Inferior parietal cortex (tissue), 1 donor: ENCODE results near the gene ZC3H18.
"Not testable (repeated sequence)": the region's sequence is repeated elsewhere in the genome, so short reads cannot be mapped to it uniquely, and the experiment has no call there.

ENCODE experiments used
- DNase-seq: peaks from one replicate; pipeline ENCODE4 v3.0.0-alpha.2; 2016; ENCODE audit errors: extremely low spot score

The ZC3H18 gene

DNA sequence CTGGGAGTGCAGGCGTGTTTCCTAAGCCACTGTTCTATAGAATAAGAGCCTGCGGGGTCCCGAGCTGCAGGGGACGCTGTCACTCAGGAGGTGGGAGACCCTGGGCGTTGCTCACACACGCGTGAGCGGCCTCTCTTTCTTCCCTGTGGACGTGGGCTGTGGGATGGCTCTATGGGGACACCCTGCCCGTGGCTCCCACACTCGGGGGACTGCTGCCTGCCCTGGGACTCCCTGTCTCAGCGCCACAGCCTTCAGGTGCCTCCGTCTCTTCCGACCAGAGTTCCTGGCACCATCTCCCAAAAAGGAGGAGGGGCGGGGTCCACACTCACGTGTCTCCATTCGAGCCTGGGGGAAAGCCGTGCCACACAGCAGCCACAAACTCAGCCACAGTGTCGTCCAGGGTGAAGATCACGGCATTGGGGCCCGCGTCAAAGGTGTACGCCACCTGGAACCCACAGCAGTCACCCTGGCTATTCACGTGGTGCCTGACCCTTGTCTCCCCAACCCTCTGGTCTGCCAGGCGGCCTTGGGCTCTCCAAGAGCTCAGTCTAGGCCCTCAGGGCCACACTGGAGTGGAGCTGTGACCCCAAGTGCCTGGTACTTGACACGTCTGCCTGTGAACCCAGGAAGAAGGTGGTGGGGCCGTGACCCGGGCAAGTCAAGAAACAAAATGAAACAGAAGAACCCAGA, 84.3 kb downstream of the ZC3H18 start:
- no peak for DNase-seq

DNA sequence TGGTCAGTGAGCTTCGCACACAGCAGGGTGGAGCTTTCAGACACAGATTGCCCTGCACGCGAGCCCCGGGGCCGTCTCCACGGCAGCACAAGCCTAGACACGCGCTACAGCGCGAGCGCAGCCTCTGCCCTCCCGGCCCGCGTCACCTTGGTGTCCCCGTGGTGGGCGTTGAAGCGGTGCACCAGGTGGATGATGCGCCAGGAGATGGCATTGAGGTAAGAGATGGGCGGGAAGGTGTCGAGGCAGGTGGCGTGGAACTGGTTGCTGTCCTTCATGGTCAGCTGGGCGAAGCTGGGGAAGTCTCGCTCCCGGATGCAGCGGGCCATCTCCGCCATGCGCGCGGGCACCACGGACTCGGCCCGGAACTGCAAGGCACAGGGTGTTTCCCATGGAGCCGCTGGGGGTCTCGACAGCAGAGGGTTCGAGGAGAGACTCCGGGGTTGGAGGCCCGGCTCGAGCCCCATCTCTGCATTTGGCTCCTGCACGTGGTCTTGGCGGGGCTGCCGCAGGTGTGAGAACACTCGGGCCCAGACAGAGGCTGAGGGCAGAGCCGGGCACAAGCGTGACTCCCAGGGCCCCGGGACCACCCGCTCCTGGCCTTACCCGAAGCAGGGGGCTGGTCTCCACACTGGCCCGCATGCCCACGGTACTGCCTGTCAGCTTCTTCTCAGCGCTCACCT, 85.0 kb downstream of the ZC3H18 start:
- no peak for DNase-seq

DNA sequence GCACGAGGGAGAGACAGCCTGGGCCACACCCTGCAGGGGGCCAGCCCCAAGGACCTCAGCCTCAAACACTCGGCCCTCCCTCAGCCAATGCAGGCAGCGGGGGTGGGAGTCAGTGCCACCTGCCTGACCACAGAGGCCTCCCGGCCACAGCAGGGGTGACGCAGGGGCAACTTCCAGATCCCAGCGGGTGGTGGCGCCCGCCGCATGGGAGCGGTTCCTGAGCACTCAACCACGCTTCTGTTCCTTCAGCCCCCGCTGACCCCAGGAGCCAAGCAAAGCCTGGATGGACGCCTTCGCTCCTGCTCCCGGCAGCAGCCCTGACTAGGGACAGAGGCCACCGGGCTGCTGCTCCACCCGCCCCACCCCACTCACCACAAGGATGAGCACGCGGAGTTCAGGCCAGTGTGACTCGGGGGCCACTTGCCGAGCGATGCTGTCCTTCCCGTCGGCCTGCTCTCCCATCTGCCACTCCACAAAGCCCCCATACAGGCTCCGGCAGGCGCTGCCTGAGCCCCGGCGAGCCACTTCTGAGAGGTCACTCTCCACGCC, 85.6 kb downstream of the ZC3H18 start:
- no peak for DNase-seq

DNA sequence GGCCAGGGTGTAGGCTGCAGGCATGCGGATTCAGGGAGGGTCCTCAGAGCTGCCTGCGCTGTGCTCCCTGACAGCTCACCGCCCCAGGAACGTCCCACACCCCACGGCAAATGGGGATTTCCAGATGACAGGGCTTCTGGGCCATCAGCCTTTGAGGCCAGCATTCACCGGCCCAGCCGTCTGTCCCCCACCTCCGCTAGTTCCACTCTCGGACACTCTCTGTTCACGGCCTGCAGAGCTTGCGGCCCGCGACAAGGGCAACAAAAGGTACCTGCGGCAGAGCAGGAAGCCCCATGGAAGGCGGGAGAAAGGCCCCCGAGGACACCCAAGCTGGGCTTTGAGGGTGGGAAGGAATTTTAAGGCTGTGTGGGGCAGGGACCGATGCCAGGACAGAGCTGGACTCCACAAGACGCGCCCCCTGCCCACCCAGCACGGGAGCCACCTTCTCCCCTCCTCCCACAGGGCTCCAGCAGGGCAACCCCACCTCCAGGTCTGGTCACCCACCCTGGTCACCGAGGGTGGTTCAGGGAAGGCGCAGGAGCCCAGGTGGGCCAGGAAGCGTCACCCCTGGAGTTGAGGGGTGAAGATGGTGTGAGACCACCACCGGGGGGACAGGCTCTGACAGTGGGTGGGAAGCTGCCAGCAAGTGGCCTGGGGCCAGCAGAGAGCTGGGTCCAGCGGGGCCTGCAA, 86.2 kb downstream of the ZC3H18 start:
- no peak for DNase-seq

DNA sequence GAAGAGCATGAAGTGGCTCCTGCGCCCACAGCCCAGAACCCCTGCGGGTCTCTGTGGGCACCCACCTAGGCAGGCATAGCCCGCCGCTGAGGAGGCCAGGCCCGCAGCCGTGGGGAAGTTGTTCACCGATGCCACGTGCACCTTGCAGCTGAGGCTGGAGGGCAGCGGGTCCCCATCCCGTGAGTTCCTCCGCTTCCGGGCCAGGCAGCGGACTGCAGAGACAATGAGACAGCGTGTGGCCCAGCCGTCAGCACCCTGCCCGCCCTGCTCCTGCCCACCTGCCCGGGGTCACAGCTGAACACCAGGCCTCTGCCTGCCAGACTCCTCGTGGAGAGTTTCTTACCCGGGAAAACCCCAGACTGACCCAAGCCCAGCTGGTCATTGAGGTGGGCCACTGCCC, 87.2 kb downstream of the ZC3H18 start:
- no peak for DNase-seq

DNA sequence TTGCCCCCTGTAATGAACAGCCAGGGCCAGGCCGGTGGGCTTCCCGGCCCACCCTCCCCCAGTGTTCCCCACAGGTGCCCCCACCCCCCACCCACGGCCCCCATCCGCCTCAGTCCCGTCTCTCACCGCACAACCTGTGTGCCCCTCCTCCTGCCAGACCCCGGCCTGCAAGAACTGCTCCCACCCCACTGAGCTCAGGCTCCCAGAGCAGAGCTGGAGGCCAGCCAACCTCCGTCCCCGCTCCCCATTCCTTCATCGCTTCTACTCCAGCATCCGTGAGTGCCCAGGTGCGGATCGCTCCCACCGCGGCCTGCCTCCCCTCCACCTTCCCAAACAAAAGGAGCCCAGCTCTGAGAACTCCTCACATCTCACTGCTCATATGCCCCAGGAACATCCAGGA, 88.5 kb downstream of the ZC3H18 start:
- DNase-seq = no peak

DNA sequence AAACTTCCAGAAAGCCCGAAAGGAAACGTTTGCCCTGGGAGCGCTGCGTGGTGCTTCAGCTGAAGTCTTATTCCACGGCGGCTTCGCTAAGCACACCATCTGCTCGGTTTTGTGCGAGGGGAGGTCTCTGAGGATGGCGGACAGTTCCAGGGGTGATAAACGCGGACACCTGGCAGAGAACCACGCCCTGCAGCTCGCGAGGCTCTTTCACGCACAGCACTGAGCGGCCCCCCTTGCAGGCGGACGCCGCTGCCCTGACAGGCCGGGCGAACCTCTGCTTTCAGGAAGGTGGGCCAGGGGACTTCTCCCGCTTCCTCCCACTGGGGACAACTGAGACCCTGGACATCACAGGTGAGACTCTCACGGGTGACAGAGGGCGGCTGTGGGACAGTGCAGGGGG, 89.0 kb downstream of the ZC3H18 start:
- no peak for DNase-seq

DNA sequence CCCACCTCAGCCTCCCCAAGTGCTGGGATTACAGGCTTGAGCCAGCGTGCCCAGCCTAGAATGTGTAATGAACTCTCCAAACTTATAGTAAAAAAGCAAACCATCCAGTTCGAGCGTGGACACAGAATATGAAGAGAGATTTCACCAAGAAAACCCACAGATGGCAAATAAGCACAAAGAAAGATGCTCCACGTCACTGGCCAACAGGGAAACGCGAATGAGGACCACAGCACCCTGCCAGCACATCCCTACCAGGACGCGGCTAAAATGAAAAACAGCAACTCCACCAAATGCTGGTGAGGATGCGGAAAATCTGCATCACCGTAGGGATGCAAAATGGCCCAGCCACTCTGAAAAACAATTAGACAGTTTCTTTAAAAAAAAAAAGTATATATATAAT, 91.3 kb downstream of the ZC3H18 start:
- DNase-seq = no peak

DNA sequence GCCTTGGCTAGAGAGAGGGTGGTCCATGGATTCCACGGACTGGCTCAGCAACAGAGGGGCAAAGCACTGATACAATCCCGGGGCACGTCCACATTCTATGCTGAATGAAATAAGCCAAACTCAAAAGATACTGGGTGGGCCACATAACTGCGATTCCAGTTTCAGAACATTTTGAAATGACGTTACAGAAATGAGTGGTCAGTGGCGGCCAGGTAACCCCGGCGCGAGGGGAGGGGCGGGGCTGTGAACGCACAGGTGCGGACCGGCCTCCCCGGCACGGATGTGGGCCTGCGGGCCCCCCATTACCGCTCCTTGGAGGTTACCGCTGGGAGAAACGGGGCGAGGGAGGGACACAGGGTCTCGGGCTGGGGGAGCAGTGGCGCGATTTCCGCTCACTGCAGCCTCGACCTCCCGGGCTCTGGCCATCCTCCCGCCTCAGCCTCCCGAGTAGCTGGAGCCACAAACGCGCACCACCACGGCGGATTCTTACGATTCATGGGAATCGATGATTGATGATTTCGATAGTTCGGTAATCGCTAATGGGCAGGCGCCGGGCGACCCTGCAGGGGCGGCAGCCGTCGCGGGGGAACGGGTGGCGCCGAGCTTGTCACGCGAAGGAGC, 92.1 kb downstream of the ZC3H18 start:
- no peak for DNase-seq

DNA sequence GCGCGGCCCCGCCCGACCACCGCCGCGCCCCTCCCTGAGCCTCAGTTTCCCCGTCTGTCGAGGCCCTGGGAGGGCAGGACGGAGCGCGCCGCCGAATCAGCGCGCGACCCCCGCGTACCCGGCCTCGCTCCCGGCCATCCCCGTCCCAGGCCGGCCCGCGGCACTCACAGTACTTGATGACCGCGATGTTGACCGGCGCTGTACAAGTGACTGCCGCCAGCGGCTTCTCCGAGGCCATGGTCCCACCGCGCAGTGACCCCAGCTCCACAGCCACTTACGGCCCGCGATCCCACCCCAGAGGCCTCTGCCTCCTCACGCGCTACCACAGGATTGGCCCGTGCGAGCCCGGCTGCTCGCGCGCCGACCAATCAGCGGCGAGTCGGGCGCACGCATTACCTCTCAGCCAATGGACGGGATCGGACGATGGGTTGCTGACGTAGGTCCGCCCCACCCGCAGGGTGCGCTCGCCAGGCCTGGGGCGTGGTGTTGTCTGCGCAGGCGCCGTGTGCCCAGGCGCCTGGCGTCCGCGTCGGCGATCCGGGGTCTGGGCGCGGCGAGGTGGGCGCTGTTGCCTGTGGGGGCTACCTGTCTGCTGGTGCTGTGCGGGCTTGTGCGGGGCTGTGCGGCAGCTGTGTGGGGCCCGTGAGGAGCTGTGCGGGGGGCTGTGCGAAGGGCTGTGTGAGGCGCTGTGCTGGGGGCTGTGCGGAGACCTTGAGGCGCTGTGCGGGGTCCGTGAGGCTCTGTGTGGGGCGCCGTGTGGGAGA, 92.8 kb downstream of the ZC3H18 start, which contains the start of gene MVD:
MVD (minus strand) TSS at position 249 of the 764 bp plus-strand sequence; CDS start at position 238, 11 bp downstream.
- peak; percentile 98 for DNase-seq

DNA sequence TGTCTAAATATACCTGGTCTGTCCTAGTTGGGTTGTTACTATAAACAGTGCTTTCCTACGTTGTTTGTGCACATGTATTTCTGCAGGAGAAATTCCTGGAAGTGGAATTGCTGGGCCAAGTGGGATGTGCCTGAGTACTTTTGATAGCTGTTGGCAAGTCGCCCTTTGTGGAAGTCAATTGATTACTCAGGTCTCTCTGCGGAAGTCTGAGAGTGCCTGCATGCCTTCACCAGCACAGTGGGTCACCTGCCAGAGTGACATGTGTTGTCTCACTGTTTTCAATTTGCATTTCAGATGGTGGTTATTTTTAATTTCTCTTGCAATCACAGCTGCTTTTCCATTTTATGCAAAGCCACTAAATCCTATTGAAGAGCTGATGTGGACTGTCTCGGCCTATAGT, 94.9 kb downstream of the ZC3H18 start:
- no peak for DNase-seq

DNA sequence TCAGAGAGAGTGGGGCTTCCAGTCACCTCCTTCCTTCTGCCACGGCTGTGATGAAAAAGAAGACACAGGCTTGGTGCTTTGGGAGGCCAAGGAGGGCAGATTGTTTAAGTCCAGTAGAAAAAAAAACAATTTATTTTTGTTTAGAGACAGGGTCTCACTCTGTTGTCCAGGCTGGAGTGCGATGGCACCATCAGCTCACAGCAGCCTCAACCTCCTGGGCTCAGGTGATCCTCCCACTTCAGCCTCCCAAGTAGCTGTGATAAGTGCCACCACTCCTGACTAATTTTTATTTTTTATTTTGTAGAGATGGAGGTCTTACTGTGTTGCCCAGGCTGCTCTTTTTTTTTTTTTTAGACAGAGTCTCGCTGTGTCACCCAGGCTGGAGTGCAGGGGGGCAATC, 95.4 kb downstream of the ZC3H18 start:
- no peak for DNase-seq

DNA sequence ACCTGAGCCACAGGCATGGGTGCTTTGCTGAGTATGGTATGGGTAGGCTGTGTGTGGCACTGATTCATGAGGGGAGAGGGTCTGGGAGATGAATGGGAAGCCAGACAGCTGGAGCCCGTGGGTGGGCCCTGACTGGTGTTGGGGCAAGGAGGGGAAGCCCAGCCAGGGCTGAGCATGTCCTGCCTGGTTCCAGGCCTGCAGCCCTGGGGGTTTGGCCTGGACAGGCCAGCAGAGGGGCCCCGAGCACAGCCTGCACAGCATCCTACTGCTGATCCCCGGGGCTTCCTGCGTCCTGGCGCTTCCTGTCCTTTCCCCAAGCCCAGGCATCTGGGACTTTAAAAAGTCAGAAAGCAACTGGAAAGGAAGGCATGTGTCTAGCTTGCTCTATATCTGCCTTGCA, 97.3 kb downstream of the ZC3H18 start:
- no peak for DNase-seq

DNA sequence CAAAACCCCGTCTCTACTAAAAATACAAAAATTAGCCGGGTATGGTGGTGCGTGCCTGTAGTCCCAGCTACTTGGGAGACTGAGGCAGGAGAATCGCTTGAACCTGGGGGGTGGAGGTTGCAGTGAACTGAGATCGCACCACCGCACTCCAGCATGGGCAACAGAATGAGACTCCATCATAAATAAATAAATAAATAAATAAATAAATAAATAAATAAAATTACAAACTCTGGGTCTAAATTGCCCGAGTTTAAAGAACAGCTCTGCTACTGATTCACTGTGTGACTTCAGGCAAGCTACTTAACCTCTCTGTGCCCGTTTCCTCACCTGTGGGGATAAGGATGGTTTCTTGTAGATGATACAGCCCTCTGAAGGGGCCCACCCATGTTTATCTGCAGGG, 99.3 kb downstream of the ZC3H18 start:
- not testable (repeated sequence) for DNase-seq

DNA sequence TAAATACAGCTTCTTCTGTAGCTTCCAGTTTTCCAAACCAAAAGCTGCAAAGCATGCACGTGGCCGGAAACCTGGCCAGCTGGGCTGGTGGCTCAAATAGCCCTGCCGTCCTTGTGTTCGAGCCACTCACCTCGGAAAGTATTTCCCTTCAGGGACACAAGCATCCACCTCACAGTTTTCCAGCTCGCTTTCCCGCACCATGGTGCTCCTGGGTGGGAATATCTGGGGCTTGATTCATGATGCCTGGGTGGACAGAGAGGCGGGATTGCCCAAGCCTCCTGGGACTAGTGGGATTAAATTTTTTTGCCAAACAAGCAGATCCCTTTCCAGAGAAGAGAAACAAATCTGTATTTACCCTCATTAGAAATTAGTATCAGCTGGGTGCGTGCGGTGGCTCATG, 99.8 kb downstream of the ZC3H18 start:
- DNase-seq = no peak

DNA sequence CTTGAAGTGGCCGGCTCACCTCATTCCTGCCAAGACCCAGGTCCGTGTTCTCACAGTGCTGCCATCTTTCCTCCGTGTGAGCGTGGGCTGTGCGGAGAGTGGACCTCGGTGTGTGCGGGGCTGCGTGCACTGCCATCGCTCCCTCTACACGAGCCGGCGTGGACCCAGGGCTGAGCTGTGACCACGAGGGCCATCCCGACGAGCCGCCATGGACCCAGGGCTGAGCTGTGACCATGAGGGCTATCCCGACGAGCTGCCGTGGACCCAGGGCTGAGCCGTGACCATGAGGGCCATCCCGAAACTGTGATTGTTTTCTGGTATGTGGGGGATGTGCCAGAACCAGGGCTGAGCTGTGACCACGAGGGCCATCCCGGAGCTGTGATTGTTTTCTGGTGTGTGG, 101.6 kb downstream of the ZC3H18 start:
- no peak for DNase-seq

DNA sequence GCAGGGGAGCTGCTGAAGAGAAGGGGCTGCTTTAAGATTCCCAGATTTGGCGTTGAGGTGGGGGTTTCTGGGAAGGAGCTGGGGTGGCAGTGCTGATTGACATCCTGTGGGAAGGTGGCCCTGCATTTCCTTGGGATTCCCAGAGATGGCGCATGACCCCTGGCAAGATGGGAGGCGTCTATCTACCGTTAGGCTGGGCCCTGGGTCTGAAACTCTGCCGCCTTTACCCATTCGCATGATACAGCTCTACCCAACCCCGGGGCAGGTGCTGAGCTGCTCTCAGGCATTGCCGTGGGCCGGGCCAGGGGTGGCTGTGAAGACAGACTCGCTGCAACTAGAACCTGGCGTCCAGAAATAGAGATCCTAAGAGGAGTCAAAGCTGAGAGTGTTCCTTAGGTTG, 102.6 kb downstream of the ZC3H18 start:
- no peak for DNase-seq

DNA sequence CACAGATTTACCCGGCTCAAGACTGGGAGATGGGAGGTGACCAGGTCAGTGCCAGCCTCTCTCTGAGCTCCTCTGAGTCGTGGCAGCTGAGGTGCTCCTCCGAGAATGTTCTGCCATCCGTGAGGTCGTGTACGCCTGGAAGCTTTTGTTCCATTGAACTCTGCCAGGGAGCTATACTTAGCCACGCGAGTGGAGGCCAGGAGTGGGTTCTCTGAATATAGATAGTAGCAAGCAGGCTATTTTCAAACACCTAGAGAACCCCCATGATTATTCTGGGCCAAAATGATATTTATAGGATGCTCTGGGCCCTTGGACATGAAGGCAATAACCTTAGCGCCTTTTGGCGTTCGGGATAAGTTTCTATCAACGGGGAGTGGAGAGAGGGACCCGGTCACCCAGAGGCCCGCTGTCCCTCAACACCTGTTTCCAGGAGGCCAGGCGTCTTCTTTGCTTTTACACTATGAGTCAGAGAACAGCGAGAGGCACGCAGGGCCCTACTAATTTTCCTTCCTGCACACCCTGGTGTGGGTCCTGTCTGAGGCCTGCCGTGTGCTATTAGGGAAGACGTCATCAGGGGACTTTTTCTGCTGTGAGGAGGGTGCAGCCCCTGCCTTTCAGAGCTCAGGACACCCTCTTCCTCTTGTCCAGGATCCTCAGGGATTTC, 103.6 kb downstream of the ZC3H18 start:
- DNase-seq = no peak

DNA sequence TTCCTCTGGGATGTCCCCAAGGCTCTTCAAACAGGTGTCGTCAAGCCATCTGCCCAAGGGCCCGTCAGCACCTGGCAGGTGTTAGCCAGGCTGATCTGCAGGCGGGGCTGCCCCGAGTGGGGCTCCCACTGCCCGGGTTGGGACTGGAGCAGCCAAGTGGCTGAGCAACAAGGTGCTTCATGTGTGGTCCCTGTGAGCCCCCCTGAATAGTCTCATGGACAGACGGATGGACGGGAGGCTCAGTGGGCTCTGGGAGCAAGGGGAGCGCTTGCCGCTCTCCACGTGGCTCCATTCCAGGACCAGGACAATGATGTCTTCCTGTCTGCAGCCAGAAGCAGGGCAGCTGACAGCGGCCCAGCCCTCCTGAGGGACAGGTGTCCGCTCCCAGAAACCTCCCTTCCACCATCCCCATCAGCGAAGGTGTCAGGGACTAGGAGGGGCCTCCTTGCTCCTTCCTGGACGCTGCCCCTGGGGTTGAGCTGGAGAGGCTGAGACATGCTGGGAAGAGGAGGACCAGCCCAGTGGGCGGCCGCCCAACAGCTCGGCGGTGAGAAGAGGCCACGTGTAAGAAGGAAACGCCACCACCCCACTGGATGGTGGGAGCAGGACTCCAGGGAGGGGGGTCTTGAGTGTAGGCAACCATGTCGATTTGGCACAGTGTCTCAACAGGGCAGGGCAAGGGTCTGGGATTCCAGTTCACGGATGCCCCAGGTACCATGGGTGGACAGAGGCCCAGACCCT, 106.5 kb downstream of the ZC3H18 start:
- no peak for DNase-seq

DNA sequence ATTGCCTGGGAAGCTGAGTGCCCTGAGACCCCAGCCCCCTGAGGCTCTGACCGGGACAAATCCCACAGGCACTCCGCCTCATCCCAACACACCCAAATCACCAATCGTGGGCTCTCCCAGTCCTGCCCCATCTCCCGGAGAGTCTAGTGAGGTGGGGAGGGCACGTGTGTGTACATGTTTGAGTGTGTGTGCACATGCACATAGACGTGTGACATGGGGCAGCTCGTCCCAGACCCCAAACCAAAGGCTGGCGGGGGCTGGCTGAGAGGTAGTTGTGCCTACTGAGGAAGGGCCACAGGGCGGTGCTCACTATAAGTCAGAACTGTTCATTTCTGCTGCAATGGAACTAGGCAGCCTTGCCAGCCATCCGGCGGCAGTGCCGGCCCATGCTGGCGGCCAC, 107.5 kb downstream of the ZC3H18 start:
- no peak for DNase-seq
